IPS-NIHi7 (cell line): ENCODE measurements around the gene SLC37A4.
A peak's percentile ranks its signal among the peaks of the same experiment; 100 is the strongest.
"Not testable (repeated sequence)": the region's sequence is repeated elsewhere in the genome, so short reads cannot be mapped to it uniquely, and the experiment has no call there.

Experiments
- DNase-seq: peaks from one replicate; pipeline ENCODE4 v3.0.0; 2012; ENCODE audit warnings: mixed read lengths; ENCODE audit errors: extremely low spot score

The SLC37A4 gene

GRCh38 chr11:119017377-119017776 lies 13.3 kb downstream of the SLC37A4 start:
- not testable (repeated sequence) for DNase-seq

GRCh38 chr11:119016216-119017009 lies 14.3 kb downstream of the SLC37A4 start:
- no peak for DNase-seq

- no peak for DNase-seq
These were observed 15.5 kb downstream of the SLC37A4 start for GRCh38 chr11:119015054-119015611.

DNA sequence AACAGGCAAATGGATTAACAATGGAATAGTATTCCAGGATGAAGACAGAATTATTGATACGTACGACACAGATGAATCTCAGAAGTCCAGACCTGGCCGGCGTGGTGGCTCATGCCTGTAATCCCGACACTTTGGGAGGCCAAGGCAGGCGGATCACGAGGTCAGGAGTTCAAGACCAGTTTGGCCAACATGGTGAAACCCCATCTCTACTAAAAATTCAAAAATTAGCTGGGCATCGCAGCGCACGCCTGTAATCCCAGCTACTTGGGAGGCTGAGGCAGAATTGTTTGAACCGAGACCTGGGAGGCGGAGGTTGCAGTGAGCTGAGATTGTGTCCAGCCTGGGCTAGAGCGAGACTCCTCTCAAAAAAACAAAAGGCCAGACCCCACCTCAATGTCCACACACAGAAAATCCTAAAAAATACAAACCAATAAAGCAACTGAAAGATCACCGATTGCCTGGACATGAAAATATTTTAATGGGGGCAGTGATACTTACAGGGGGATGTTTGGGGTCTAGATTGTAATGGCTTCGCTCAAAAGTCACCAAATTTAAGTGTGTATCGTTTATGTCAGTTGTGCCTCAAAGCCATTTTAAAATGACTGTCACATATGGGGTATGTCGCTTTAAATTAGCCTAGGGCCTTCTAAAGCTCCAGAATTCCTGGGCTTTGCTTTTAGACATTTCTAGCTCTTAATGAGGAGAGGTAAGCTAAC lies 16.3 kb downstream of the SLC37A4 start:
- DNase-seq = no peak

GRCh38 chr11:119012629-119013170 lies 18.0 kb downstream of the SLC37A4 start:
- no peak for DNase-seq

DNA sequence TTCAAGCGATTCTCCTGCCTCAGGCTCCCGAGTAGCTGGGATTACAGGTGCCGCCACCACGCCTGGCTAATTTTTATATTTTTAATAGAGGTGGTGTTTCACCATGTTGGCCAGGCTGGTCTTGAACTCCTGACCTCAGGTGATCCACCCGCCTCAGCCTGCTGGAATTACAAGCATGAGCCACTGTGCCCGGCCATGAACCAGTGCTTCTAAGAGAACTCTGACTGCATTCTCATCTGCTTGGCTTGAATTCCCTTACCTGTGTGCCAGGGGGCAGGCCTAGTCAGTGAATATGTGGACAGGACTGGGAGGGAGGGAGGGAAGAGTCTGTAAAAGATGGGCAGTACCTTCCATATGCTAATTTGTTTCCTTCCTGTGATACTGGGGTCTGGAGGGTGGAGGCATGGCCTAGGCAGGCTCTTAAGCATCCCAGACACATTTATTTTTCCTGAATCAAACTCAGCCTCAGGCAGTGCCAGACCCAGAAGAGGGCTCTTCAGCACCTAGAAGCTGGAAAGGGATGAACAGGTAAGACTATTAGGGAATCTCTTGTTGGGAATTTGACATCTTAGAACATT lies 19.1 kb downstream of the SLC37A4 start:
- DNase-seq = no peak

GRCh38 chr11:119006656-119007055 lies 24.0 kb downstream of the SLC37A4 start:
- DNase-seq = no peak

GRCh38 chr11:119000906-119001305 lies 29.8 kb downstream of the SLC37A4 start:
- DNase-seq = no peak

- DNase-seq = peak; percentile 51
These were observed 31.9 kb downstream of the SLC37A4 start for GRCh38 chr11:118998822-118999221.

DNA sequence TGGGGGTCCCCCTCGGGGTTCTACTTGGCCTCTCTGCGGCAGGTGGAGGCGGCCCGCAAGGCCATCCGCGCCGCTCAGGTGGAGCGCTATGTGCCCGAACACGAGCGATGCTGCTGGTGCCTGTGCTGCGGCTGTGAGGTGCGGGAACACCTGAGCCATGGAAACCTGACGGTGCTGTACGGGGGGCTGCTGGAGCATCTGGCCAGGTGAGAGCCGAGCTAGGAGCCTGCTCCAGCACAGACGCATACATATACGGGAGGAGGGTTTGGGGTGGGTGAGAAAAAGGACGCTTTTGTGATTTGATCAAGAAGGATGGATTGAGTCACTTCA lies 32.3 kb downstream of the SLC37A4 start:
- no peak for DNase-seq

- DNase-seq = peak; percentile 100
These were observed 32.9 kb downstream of the SLC37A4 start, which contains the start of gene CENATAC for GRCh38 chr11:118997627-118998387. Gene CENATAC, plus strand, starts transcription at chr11:118998138. Its CDS starts 60 bp downstream, at chr11:118998198.

DNA sequence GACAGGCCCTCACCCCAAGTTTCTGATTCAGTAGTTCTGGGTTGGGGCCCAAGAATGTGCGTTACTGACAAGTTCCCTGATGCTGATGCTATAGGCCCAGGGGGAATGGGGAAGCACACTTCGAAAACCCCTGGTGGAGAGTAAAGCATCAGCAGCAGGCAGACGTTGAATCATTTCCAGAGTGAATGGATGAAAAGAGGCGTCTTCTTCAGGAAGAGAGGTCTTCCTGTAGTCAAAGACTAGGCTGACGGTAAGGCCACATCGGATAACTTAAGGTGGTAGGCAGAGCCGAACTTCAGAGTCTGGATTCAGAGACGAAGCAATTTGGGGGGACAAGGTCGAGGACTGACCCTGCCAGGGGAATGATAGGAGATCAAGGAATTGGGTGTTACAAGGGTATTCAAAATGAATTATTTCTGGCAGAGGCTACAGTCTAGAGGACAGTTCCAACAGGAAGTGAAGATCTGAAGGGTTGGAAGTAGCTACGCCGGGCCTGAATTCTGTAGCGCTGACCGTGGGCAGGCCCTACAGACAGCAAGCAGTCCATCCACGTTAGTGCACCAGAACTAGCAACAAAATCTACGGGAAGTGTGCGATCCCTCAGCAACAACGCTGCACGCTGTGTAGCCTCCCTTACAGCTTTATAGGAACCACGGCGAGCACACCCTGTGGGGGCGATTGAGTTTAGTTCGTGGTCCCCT lies 33.6 kb downstream of the SLC37A4 start:
- DNase-seq = no peak

DNA sequence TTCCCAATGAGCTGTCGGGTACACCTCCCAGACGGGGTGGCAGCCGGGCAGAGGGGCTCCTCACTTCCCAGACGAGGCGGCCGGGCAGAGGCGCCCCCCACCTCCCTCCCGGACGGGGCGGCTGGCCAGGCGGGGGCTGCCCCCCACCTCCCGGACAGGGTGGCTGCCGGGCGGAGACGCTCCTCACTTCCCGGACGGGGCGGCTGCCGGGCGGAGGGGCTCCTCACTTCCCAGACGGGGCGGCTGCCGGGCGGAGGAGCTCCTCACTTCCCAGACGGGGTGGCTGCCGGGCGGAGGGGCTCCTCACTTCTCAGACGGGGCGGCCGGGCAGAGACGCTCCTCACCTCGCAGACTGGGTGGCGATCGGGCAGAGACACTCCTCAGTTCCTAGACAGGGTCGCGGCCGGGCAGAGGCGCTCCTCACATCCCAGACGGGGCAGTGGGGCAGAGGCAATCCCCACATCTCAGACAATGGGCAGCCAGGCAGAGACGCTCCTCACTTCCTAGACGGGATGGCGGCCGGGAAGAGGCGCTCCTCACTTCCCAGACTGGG lies 39.1 kb downstream of the SLC37A4 start:
- not testable (repeated sequence) for DNase-seq

- no peak for DNase-seq
These were observed 42.4 kb downstream of the SLC37A4 start for GRCh38 chr11:118988280-118988679.

- no peak for DNase-seq
These were observed 45.9 kb downstream of the SLC37A4 start for GRCh38 chr11:118984825-118985224.

DNA sequence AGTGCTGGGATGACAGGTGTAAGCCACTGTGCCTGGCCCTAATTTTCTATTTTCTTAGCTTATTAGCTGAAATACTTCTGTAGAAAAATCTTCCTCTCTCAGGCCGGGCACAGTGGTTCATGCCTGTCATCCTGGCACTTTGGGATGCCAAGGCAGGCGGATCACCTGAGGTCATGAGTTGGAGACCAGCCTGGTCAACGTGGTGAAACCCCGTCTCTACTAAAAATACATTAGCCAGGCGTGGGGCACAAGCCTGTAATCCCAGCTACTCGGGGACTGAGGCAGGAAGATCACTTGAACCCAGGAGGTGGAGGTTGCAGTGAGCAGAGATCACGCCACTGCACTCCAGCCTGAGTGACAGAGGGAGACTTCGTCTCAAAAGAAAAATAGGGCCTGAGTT lies 46.3 kb downstream of the SLC37A4 start:
- DNase-seq = not testable (repeated sequence)

DNA sequence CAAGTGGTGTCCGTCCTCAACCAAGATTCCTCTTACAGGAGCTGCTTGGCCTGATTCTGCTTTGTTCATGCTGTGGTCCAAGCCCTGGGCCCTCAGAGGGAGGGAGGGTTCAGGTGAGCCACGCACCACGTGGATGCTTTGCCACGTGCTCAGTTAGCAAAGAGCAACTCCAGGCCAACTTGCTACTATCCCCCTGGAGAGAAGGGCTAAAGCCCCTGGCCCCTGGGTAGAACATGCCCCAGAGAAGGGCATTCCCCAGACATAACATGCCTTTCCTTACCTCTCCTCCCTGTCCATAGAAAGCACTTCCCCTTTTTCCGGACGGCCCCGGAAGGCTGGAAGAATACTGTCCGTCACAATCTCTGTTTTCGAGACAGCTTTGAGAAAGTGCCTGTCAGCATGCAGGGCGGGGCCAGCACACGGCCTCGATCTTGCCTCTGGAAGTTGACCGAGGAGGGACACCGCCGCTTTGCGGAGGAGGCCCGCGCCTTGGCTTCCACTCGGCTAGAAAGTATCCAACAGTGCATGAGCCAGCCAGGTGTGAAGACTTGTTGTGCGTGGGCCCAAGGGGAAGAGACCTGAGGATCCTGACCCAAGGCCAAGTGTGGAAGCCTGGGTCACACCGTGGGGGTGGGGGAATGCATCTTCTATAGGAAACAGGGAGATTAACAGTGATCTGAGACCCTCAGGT lies 50.3 kb downstream of the SLC37A4 start:
- DNase-seq = peak; percentile 66

- DNase-seq = no peak
These were observed 51.2 kb downstream of the SLC37A4 start for GRCh38 chr11:118979434-118979833.

- DNase-seq = no peak
These were observed 54.6 kb downstream of the SLC37A4 start for GRCh38 chr11:118975771-118976709.
